Measurements from ENCODE around the gene CSK. TPM values are rescaled to one million over a fixed set of nuclear protein-coding genes. Genes with fewer than 3 reads are reported as not detected.

CSK gene
- total RNA-seq, 1 experiment from 2014 or later = 49.2 TPM

GRCh38 chr15:74775894-74776293, 6.0 kb upstream of the CSK start:
- Histone ChIP-seq H2BK20ac (ENCODE audit: low read depth, low read length, poor library complexity, severe bottlenecking) (no peak overlapping the region), H3K27me3 (ENCODE audit: insufficient read depth, low read length) (peaks cover 3% of the 10 kb centered on the region; the same call in 1 of the 2 replicates), H3K14ac (ENCODE audit: insufficient read depth, low read length) (no peak overlapping the region), H4K5ac (ENCODE audit: insufficient read length, low read depth, low read length) (no peak overlapping the region), H3K79me1 (ENCODE audit: insufficient read depth, low read depth, low read length, poor library complexity, severe bottlenecking) (no peaks in the 10 kb centered on the region), H3T11ph (ENCODE audit: low read length) (no peak overlapping the region), H3K4me1 (ENCODE audit: insufficient read depth, low read length) (no peaks in the 10 kb centered on the region), H3K56ac (ENCODE audit: insufficient read length, low read depth, low read length) (no peak overlapping the region), H2BK120ac (ENCODE audit: low read depth, low read length, poor library complexity, severe bottlenecking) (no peak overlapping the region), H3K4ac (ENCODE audit: low read depth, low read length) (no peak overlapping the region), H3K4me2 (ENCODE audit: insufficient read depth, insufficient read length, low read length) (no peak overlapping the region), H3K18ac (ENCODE audit: insufficient read length, low read depth, low read length) (no peak overlapping the region), H3K23me2 (ENCODE audit: insufficient read length, low read depth, low read length, poor library complexity, severe bottlenecking) (no peaks in the 10 kb centered on the region), H4K20me1 (ENCODE audit: control insufficient read depth, insufficient read depth, insufficient read length) (no peaks in the 10 kb centered on the region), H2AFZ (ENCODE audit: low read length) (no peak overlapping the region), H2AK5ac (ENCODE audit: insufficient read length, low read length) (no peak overlapping the region), H4K91ac (ENCODE audit: insufficient read length, low read depth, low read length) (no peak overlapping the region), H2BK12ac (ENCODE audit: insufficient read length, low read depth, low read length) (no peak overlapping the region), H3K23ac (ENCODE audit: insufficient read length, low read depth, low read length) (no peak overlapping the region), H4K8ac (replicated peaks; ENCODE audit: insufficient read length, low read depth, low read length) (no peak overlapping the region), H3K79me2 (ENCODE audit: insufficient read depth, low read length) (no peaks in the 10 kb centered on the region), H2BK5ac (ENCODE audit: insufficient read length, low read length) (no peak overlapping the region), H3K9ac (ENCODE audit: extremely low read depth, insufficient read length, low read length) (no peak overlapping the region), H3K27ac (ENCODE audit: insufficient read length, low read depth, low read length) (no peak overlapping the region), H3K9me3 (ENCODE audit: control insufficient read depth, low read depth, low read length) (no peaks in the 10 kb centered on the region), H2BK15ac (ENCODE audit: low read depth, low read length) (no peak overlapping the region)
- Mint-ChIP-seq H3K4me3 (no peak overlapping the region), H3K4me1 (peaks cover 39 to 58% of the 10 kb centered on the region in 2 experiments), H3K27ac (no peak overlapping the region), H3K9me3 (no peaks in the 10 kb centered on the region), H3K27me3 (ENCODE audit: low read depth) (peaks cover 57% of the 10 kb centered on the region), H3K36me3 (ENCODE audit: insufficient read depth in 1 of 3, low read depth in 3 of 3) (no peaks in the 10 kb centered on the region)
- DNase-seq = no peak
- WGBS (ENCODE audit: extremely low coverage, insufficient read length, low lambda C conversion rate) = no CpG with 5 or more reads among the region's 4 CpGs
- TF ChIP-seq CTCF (conservative IDR thresholded peaks at IDR 0.05) = no peak

Measured in H9 (cell line).